Stimulated activated CD8-positive, alpha-beta memory T cell treated with anti-CD3 and anti-CD28 coated beads, Interleukin-7, amount 100 ng/mL, for 1 hour (primary cell): Measurements from ENCODE around the gene PRDM16.
A peak's percentile ranks its signal among the peaks of the same experiment; 100 is the strongest.

Experiments
- DNase-seq, 2 donors: peaks; one replicate each; pipeline ENCODE4 v3.0.0-alpha.2; 2020; ENCODE audit warnings: low read depth in 2 of 2

The PRDM16 gene

GRCh38 chr1:3356827-3357460 lies 287.9 kb downstream of the PRDM16 start:
- no peak for DNase-seq

GRCh38 chr1:3357526-3358297 lies 288.7 kb downstream of the PRDM16 start:
- DNase-seq: no peak

GRCh38 chr1:3359351-3359750 lies 290.3 kb downstream of the PRDM16 start:
- no peak for DNase-seq

GRCh38 chr1:3359756-3360440 lies 290.9 kb downstream of the PRDM16 start:
- DNase-seq: no peak

DNA sequence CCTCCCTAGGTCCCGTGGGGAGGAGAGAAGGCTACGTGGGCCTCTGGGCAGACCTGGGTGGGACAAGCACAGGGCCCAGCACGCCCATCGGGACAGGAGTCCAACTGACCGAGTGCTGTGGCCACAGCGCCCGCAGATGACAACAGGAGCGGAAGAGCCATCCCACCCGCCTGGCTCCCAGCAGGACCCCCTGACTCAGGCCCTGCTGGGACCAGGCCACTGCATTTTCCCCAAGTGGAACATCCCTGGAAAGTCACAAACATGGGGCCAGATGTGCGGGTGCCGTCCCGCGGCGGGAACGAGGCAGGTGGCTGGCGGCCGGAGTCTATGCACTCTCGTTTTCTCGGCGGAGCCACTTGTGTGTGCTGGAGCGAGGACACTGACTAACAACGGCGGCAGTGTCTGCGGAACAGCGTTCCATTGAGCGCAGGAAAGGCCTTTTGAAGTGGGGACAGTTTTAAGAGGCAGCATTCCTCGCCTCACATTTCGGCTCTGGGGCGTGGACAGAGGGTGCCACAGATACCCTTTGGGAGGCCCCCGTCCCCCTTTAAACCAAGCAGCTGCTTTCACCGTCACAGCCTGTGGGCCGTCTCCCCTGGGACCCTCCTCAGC lies 291.7 kb downstream of the PRDM16 start:
- DNase-seq: no peak

DNA sequence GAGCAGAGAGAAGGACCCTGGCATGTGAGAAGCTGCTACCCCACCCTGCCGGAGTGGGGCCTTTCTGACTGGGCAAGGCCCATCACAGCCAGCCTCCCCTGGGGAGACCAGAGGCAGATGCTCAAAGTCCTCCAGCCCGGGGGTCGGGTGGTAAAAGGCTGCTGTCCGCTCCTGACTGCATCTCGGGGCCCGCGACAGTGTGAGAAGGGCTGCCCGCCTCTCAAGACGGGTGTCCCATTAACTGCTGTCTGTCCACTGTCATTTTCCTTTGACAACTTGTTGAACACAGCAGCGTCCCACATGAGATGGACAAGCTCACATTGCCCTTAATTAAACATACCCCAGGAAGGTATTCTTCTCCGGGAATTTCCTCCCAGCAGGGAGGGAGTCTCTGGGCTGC lies 294.0 kb downstream of the PRDM16 start:
- no peak for DNase-seq

GRCh38 chr1:3363756-3364155 lies 294.8 kb downstream of the PRDM16 start:
- no peak for DNase-seq

GRCh38 chr1:3364551-3364950 lies 295.5 kb downstream of the PRDM16 start:
- no peak for DNase-seq

DNA sequence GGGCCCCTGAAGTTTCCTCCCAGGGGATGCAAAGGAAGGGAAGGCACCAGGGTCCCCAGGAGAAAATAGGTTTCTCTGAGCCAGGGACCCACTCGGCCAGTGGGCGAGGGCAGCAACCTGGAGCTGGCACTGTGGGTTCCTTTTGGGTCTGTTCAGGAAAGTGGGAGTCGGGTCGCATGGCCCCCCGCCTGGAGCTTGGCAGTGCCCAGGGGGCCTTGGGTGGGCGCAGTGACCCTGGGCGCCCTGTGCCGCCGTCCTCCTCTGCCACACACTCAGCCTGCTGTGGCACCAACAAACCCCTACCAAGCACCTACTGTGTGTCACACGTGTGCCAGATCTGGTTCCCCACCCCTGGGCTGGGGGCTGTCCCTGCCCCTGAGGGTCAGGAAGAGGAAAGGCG lies 296.0 kb downstream of the PRDM16 start:
- no peak for DNase-seq

- no peak for DNase-seq
Observed at GRCh38 chr1:3365523-3366125, 296.6 kb downstream of the PRDM16 start.

GRCh38 chr1:3366126-3367051 lies 297.4 kb downstream of the PRDM16 start:
- no peak for DNase-seq

DNA sequence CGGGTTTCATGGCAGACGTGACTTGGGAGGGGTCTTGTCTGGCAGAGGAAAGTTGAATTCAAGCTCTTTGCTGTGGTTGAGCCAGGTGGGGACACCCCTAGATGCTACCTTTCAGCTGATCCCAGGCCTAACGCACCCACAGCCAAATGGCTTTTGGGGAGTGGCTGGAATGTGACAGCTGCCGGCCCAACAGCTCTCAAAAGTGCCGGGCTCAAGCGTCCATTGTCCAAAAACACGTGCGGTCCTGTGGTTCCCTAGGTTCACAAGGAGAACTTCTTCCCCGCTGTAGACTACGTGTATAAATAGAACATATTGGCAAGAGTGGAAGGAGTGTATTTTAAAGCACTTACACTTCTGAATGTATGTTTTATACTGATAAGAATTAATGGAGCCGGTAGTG lies 298.4 kb downstream of the PRDM16 start:
- no peak for DNase-seq

DNA sequence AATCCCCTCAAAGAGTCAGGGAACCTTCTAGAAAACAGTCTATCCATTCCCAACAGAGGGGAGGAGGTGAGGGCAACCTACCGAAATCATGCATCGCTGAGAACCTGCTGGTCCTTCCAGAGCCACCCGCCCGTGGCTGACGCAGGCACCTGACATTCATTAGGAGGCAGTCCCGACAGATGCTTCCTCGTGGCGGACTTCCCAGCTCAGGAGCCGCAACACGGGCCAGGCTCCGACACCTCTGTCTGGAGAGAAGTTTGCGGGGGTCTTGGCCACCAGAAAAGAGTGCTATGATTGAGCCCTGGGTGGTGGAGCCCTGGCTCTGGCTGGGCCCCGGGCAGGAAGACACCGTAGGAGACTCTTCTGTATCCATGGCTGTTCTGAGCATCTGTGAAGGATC lies 299.1 kb downstream of the PRDM16 start:
- DNase-seq: no peak

- no peak for DNase-seq
Observed at GRCh38 chr1:3368711-3369445, 299.9 kb downstream of the PRDM16 start.

DNA sequence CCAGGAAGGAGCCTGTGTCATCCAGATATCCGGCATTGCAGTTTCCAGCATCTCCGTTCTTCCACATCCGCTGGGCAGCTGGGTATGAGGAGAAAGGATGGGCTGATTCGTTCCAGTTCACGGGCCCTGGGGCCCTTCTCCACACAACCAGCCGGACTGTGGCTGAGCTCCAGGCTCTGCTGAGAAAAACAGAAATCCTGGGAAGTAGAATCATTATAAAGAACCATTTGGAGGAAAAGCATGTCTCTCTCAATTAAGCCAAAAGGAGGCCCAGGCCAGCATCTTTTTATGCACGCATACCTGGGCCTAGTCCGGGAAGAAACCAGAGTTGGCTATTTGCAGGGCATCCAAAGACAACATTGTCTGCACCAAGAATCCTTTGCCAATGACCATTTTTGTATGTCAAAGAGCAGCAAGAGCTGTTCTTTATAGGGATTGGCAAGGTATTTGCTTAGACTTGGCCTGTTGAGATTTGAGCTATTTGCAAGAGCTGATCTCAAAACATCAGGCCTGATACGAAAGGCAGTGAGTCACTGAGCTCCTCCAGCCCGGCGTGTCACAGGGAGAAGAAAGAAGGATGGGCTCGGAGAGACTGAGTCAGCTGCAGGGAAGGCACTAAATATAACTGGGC lies 300.6 kb downstream of the PRDM16 start:
- DNase-seq: no peak

GRCh38 chr1:3370856-3371703 lies 302.1 kb downstream of the PRDM16 start:
- DNase-seq: no peak

DNA sequence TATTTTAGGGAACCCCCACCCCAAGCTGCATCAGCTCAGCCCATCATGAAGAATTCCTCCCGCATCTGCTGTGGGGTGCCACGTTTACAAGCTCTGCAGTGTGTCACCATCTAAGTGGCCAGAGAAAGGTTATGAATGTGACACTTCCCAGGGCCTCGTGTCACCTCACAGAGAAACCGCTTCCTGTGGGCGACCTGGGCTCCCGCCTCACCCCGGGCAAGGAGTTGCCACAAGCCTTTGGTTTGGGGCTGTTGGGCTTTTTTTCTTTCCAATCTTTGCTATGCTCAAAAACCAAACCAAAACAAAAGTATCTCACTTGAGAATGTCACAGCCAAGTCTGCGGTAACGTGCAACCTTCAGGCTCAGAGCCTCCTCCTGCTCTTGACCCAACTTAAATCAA lies 303.3 kb downstream of the PRDM16 start:
- DNase-seq: peak in 1 of 2 donors; percentile 4

DNA sequence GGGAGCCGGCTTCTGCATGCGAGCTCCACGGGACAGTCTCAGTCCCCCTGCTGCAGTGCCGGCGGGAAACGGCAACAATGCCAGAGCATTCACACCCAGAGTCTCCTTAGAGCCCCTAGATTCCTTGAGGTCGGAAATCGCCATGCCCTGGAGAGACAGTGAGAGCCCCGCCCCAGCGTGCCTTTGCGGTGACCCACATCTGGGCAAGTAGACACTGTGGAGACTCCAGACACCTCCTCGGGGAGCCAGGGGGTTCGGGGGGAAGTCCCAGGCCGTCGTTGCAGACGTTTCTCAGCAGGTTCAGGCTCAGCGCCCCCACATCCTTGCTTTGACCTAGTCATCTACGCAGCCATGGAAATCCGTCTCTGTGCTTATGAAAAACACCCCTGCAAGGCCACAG lies 304.2 kb downstream of the PRDM16 start:
- no peak for DNase-seq
